ENCODE results near the gene MEF2A.
"Not testable (repeated sequence)": the region's sequence is repeated elsewhere in the genome, so short reads cannot be mapped to it uniquely, and the experiment has no call there.

MEF2A gene

DNA sequence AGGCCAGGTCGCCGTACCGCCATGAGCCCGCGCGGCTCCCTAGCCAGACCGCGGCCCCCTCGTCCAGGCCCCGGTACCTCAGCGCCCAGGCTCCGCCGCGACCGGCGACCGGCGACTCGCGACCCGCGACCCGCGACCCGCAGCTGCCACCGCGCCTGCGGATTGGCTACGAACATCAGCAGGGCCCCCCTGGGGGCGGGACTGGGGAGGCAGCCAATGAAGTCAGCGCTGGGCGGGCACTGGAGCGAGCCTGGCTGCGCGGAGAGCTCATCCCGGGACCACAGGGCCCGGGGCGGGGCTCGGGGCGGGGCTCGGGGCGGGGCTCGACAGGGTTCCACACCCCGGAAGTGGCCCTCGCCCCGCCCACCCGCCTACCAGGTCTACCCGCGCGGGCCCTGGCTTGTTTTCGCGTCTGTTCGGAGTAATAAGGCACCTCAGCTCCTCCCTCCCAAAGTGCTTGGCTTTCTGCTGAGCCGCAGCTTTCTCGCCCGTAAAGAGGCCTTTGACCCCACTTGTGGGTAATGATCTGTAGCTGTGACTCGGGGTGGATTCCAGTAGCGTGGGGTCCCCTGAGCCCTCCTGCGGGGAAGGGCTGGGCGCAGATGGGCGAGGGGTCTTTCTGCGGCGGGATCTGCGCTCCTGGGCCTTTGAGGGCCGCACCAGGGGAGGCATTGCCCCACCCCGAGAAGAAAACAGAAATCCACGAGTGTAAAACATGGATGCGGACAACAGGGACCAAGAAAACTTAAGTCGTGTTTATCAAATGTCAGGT is 167.7 kb downstream of the MEF2A start, which contains the start of gene LYSMD4:
Gene LYSMD4 (minus strand): TSS at position 170 of the 772 bp plus-strand sequence. CDS start 1,438 bp downstream, outside the sequence.
- peak; percentile 98 to 99 for DNase-seq

DNA sequence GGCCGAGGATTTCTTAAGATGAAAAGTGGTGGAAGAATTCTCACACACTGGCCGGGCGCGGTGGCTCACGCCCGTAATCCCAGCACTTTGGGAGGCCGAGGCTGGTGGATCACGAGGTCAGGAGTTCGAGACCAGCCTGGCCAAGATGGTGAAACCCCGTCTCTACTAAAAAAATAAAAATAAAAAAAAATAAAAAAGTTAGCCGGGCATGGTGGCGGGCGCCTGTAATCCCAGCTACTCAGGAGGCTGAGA is 168.2 kb downstream of the MEF2A start:
- DNase-seq = not testable (repeated sequence)

- DNase-seq = no peak
Observed at GRCh38 chr15:99734575-99734974, 168.8 kb downstream of the MEF2A start.

DNA sequence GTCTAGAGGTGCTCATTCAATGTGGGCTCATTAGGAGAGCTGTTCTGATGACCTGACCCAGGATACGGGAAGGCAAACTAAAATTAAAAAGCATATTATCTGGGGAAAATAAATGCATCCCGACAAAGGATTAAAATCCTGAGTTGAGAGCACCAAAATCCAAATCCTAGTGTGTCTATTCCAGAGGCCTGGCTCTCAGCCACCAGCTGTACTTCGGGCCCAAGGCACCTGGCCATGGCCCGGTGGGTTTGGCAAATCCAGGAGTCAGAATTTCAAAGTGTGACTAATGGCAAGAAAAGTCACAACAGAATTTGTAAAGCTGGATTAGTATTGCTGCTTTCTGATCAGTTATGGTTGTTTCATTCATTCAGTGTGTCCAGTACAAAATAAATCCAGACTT is 170.1 kb downstream of the MEF2A start:
- no peak for DNase-seq

DNA sequence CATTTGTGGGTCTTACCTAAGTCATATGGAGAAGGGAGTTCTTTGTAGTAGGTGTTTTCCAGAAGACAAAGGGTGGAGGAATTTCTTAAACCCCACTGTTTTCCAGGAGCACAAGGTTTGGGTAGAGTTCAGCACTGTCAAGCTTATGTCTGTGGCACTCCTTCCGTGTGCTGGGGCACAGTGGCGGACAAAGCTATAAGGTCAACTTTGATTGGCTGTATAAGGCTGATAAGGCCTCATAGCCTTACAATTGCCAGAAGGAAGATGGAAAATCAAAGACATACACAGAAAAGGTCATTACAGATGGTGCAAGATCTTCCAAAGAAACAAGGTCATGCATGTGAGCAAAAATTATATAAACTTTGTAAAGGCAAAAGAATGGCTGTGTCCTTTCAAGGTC is 170.9 kb downstream of the MEF2A start:
- no peak for DNase-seq

DNA sequence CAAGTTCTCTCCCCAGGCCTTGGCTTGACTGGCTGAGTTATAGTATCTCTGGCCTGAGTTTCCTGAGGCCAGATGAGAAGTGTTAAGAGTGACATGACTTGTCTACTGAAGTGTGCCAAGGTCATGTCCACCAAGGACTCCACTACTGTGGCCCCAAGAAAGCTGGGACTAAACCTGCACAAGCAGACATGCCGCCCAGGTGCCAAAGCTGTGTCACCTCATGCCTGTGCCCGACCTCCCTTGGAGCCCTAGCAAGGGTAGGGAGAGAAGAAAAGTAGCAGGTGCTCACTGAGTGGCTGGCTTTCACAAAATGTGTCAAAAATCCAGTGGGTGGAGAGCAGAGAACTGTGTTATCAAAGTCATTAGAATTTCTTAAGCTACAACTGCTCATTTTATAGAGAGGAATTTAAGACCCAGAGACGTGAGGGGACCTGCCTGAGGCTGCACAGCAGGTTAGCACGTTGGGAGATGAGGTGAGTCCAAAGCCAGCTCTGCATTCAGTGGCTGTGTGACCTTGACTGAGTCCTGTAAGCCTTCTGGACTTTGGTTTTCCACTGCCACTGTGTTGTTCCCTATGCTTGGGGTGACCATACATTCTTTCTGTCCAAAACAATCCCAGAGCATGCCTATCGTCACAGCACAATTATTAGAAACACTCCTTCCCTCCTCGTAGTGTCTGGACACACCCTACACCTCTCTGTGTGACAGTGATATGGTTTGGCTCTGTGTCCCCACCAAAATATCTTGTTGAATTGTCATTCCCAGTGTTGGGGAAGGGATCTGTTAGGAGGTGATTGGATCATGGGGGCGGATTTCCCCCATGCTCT is 172.4 kb downstream of the MEF2A start:
- DNase-seq = no peak

- DNase-seq = no peak
Observed at GRCh38 chr15:99741835-99742234, 176.1 kb downstream of the MEF2A start.

- DNase-seq = no peak
Observed at GRCh38 chr15:99744142-99744541, 178.4 kb downstream of the MEF2A start.

- DNase-seq = no peak
Observed at GRCh38 chr15:99745370-99746086, 179.7 kb downstream of the MEF2A start.

DNA sequence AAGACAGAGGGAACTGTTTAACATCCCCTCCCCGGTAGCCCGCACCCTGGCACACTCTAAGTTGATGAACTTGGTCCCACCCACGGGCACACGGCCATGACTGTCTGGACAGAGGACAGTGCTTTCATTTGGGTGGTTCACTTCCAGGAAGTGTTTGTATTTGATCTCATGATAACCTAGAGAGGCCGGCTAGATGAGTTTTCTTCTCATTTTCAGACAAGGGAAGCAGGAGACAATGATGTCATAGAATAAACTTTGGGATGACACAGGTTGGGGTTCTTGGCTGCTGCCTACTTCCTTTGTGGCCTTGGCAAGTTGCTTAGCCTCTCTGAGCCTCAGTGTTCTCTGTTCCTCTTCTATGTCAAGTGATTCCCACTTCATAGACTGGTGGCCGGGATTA is 183.6 kb downstream of the MEF2A start:
- DNase-seq = no peak

GRCh38 chr15:99750326-99750725 is 184.5 kb downstream of the MEF2A start:
- DNase-seq = not testable (repeated sequence)

DNA sequence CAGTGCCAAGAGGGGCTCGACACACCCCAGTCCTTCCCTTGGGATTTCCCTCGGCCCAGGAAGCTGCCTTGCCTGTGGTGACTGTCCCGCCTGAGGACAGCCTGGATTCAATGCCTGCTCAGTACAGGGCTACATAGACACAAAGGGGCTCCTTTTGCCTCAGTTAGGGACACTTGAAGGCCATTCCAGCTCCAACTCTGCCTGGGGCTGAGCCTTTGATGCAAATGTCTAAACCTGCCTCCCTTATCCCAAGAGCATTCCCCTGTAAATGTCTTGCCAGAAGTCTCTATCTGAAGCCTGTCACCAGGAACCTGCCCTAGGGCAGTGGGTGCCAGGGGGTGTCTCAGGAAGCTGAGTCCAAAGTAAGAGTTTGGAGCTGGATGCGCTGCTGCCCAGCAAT is 186.8 kb downstream of the MEF2A start:
- no peak for DNase-seq

GRCh38 chr15:99753066-99753465 is 187.3 kb downstream of the MEF2A start:
- no peak for DNase-seq

DNA sequence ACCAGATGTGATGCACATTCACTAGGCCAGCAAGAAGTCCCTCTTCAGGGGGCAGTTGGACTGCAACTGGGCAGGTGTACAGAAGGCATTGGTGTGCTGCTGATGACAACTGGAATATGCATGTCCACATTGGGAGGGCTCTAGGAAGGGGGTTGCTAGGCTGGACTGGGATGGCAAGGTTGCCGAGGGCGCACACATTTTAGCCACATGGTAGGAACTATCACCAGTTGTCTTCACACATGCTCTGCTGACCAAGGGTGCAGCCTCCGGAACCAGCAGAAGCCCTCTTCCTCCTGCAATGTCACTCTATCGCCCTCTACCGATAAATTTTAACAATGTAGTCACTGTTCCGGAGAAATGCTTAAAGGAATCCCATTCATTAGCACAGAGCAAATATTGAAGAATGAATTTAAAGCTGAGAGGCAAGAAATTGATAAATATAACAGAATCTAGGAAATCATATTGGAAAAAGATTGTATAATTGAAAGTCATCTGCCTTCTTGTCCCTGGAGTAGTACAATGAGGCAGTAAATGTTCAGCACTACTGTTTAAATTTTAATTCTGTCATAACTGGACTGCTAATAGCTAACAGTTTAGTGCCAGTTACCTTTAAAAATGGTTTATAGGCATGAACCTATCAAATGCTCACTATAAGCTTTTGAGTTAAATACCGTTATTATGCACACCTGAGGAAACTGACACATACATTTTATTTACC is 190.1 kb downstream of the MEF2A start:
- DNase-seq = peak in 1 of 2 donors; percentile 12

- no peak for DNase-seq
Observed at GRCh38 chr15:99762288-99762687, 196.5 kb downstream of the MEF2A start.

DNA sequence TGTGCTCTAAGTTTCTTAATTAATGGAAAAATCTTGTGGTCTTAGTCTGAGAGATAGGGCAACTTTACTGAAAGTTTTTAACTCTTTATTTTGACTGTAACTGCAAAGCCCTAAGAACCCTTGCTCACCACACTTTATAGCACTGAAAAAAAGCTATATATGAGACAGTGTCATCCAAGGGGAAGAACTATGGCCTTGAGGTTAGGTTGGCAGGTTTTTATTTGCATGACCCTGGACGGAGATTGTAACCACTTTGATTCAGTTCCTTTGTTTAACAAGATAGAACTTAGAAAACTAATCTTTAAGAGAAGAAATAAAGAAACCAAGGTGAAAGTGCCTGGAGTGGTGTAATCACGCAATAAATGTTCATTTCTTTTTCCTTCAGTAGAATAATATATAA is 198.0 kb downstream of the MEF2A start:
- DNase-seq = no peak

DNA sequence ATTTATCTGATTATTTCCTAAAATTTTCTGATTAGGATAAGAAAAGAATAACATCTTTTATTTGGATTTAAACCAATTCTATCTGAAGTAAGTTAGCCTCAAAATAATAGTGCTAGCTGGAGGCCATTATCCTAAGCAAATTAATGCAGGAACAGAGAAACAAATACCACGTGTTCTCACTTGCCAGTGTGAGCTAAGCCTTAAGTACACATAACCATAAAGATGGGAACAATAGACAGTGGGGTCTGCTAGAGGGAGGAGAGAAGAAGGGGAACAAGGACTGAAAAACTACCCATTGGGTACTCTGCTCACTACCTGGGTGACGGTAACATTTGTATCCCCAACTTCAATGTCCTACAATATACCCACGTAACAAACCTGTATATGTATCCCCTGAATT is 198.7 kb downstream of the MEF2A start:
- DNase-seq = no peak
